NCI-H510A (cell line): ENCODE results near the gene LAMA3.
A peak's percentile ranks its signal among the peaks of the same experiment; 100 is the strongest.

Experiments
- DNase-seq: peaks from one replicate; lab custom pipeline; 2025; lab: John Stamatoyannopoulos, UW

Gene LAMA3

GRCh38 chr18:23903971-23904370 is 214.7 kb downstream of the LAMA3 start:
- no peak for DNase-seq

GRCh38 chr18:23906658-23907057 is 217.4 kb downstream of the LAMA3 start:
- DNase-seq = no peak

- no peak for DNase-seq
These were observed 219.6 kb downstream of the LAMA3 start for GRCh38 chr18:23908827-23909226.

- no peak for DNase-seq
These were observed 220.8 kb downstream of the LAMA3 start for GRCh38 chr18:23910032-23910431.

- no peak for DNase-seq
These were observed 223.1 kb downstream of the LAMA3 start for GRCh38 chr18:23912356-23912755.

- no peak for DNase-seq
These were observed 227.1 kb downstream of the LAMA3 start for GRCh38 chr18:23916338-23916737.

- peak; percentile 12 for DNase-seq
These were observed 229.3 kb downstream of the LAMA3 start for GRCh38 chr18:23918395-23919032.

GRCh38 chr18:23920054-23920453 is 230.8 kb downstream of the LAMA3 start:
- DNase-seq = no peak

- no peak for DNase-seq
These were observed 232.5 kb downstream of the LAMA3 start for GRCh38 chr18:23921716-23922285.

GRCh38 chr18:23922939-23923338 is 233.7 kb downstream of the LAMA3 start:
- DNase-seq = no peak

GRCh38 chr18:23924813-23925212 is 235.6 kb downstream of the LAMA3 start:
- no peak for DNase-seq

- no peak for DNase-seq
These were observed 237.3 kb downstream of the LAMA3 start for GRCh38 chr18:23926571-23926970.

- no peak for DNase-seq
These were observed 238.8 kb downstream of the LAMA3 start for GRCh38 chr18:23927821-23928746.

- no peak for DNase-seq
These were observed 240.2 kb downstream of the LAMA3 start for GRCh38 chr18:23929362-23929930.

- DNase-seq = no peak
These were observed 240.7 kb downstream of the LAMA3 start for GRCh38 chr18:23930002-23930401.

GRCh38 chr18:23932385-23933067 is 243.3 kb downstream of the LAMA3 start:
- DNase-seq = no peak

- DNase-seq = no peak
These were observed 244.2 kb downstream of the LAMA3 start for GRCh38 chr18:23933407-23933806.

- DNase-seq = no peak
These were observed 245.0 kb downstream of the LAMA3 start for GRCh38 chr18:23934252-23934651.

- no peak for DNase-seq
These were observed 245.6 kb downstream of the LAMA3 start for GRCh38 chr18:23934863-23935262.

GRCh38 chr18:23935804-23936203 is 246.6 kb downstream of the LAMA3 start:
- DNase-seq = no peak

- DNase-seq = no peak
These were observed 247.2 kb downstream of the LAMA3 start for GRCh38 chr18:23936381-23936958.
